DOHH2 (cell line): Measurements from ENCODE around the gene HBZ.
"Not testable (repeated sequence)": the region's sequence is repeated elsewhere in the genome, so short reads cannot be mapped to it uniquely, and the experiment has no call there.

Experiments used
- EZH2phosphoT487 ChIP-seq: fragments of 200-600 bp; sonication (generic); IDR thresholded peaks from 2 replicates; pipeline ENCODE4 v1.6.1; 2017; ENCODE audit warnings: borderline replicate concordance, mild to moderate bottlenecking, antibody characterized with exemption, low read length, moderate library complexity, mixed read lengths
- TF ChIP-seq, protein P1 (sequence below): fragments of 200-600 bp; sonication (generic); IDR thresholded peaks from one replicate; pipeline ENCODE4 v1.5.1; 2014; ENCODE audit warnings: antibody characterized with exemption, mild to moderate bottlenecking, low read depth, low read length; ENCODE audit not compliant: poor library complexity, severe bottlenecking

- TF ChIP-seq, protein P1, sequence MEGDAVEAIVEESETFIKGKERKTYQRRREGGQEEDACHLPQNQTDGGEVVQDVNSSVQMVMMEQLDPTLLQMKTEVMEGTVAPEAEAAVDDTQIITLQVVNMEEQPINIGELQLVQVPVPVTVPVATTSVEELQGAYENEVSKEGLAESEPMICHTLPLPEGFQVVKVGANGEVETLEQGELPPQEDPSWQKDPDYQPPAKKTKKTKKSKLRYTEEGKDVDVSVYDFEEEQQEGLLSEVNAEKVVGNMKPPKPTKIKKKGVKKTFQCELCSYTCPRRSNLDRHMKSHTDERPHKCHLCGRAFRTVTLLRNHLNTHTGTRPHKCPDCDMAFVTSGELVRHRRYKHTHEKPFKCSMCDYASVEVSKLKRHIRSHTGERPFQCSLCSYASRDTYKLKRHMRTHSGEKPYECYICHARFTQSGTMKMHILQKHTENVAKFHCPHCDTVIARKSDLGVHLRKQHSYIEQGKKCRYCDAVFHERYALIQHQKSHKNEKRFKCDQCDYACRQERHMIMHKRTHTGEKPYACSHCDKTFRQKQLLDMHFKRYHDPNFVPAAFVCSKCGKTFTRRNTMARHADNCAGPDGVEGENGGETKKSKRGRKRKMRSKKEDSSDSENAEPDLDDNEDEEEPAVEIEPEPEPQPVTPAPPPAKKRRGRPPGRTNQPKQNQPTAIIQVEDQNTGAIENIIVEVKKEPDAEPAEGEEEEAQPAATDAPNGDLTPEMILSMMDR = not testable (repeated sequence)
- not testable (repeated sequence) for TF ChIP-seq EZH2phosphoT487
Measured at GRCh38 chr16:176477-177382, 24.3 kb downstream of the HBZ start, which contains the start of gene HBA1.
